GM12891 (cell line): ENCODE data around the gene ZXDA.

Source experiments
- DNase-seq: peaks from one replicate; pipeline ENCODE4 v3.0.0; 2011; ENCODE audit warnings: low spot score; ENCODE audit not compliant: insufficient read length
- FAIRE-seq: peaks from 2 replicates; lab custom pipeline; 2011; peaks lifted over from hg19 to GRCh38; lab: Jason Lieb, UNC
- PAX5 ChIP-seq: IDR thresholded peaks from 2 replicates; pipeline ENCODE4 v1.6.1; 2011; ENCODE audit warnings: low read length, moderate library complexity, mild to moderate bottlenecking; ENCODE audit not compliant: insufficient read depth, severe bottlenecking
- POLR2A ChIP-seq: IDR thresholded peaks from 2 replicates; pipeline ENCODE4 v1.6.1; 2011; ENCODE audit warnings: low read depth, low read length, control low read depth
- POLR2AphosphoS5 ChIP-seq: IDR thresholded peaks from 2 replicates; pipeline ENCODE4 v1.6.1; 2011; ENCODE audit warnings: low read depth, low read length, control low read depth
- POU2F2 ChIP-seq: IDR thresholded peaks from 2 replicates; pipeline ENCODE4 v1.6.1; 2011; ENCODE audit warnings: low read depth, mild to moderate bottlenecking, control low read depth, low read length, moderate library complexity
- SPI1 ChIP-seq: IDR thresholded peaks from 2 replicates; pipeline ENCODE4 v1.6.1; 2011; ENCODE audit warnings: low read depth, low read length, control low read depth
- TAF1 ChIP-seq: IDR thresholded peaks from 2 replicates; pipeline ENCODE4 v1.6.1; 2011; ENCODE audit warnings: low read depth, low read length, control low read depth

The ZXDA gene

GRCh38 chrX:57871463-57871862 lies 38.8 kb downstream of the ZXDA start:
- no peak for DNase-seq
- no peak for FAIRE-seq
- TF ChIP-seq POU2F2 (no peak), POLR2A (no peak), SPI1 (no peak), POLR2AphosphoS5 (no peak), PAX5 (no peak), TAF1 (no peak)
